ENCODE results near the gene PCDHA9. TPM values are rescaled to one million over a fixed set of nuclear protein-coding genes. Genes with fewer than 3 reads are reported as not detected.
A peak's percentile ranks its signal among the peaks of the same experiment; 100 is the strongest.
"Not testable (repeated sequence)": the region's sequence is repeated elsewhere in the genome, so short reads cannot be mapped to it uniquely, and the experiment has no call there.

Gene PCDHA9
- total RNA-seq, 2 donors from 2014 or later = 0.14 to 0.51 TPM

- no peaks in the 10 kb centered on the region for H3K36me3 ChIP-seq
- H3K4me1 ChIP-seq (replicated peaks) = no peaks in the 10 kb centered on the region
- intact Hi-C loops (cut with DNase I) = no loop called here
- 50% methylated on average over 37 of the region's 38 CpGs for WGBS
- no peak overlapping the region for H3K27ac ChIP-seq
- no peak overlapping the region for H3K4me3 ChIP-seq
- no peak for DNase-seq (ENCODE audit: low spot score)
- TF ChIP-seq POLR2AphosphoS5 (IDR thresholded peaks at IDR 0.05) (no peak), POLR2A (IDR thresholded peaks at IDR 0.05) (no peak), CTCF (IDR thresholded peaks at IDR 0.05) (no peak)
- no peaks in the 10 kb centered on the region for H3K9me3 ChIP-seq
- peaks cover 2% of the 10 kb centered on the region for H3K27me3 ChIP-seq (replicated peaks; ENCODE audit: insufficient read depth)
Observed at GRCh38 chr5:140823475-140823874, 24.7 kb upstream of the PCDHA9 start.

GRCh38 chr5:140827704-140828361 lies 20.3 kb upstream of the PCDHA9 start, which contains the start of gene PCDHA6:
Gene PCDHA6 (plus strand): TSS chr5:140827960. CDS start chr5:140828092, 132 bp downstream.
- Histone ChIP-seq H3K27ac (no peak within 1 kb of the TSS), H3K4me1 (replicated peaks) (no peaks in the 10 kb centered on the region), H3K9me3 (no peaks in the 10 kb centered on the region), H3K36me3 (no peaks in the 10 kb centered on the region), H3K4me3 (peak within 1 kb of the TSS in 1 of 2 donors; percentile 14), H3K27me3 (replicated peaks; ENCODE audit: insufficient read depth) (peaks cover 2% of the 10 kb centered on the region)
- DNase-seq (ENCODE audit: low spot score) = no peak
- intact Hi-C loops (cut with DNase I) = no loop called here
- TF ChIP-seq CTCF (IDR thresholded peaks at IDR 0.05) (peak in 1 of 4 experiments; percentile 12), POLR2AphosphoS5 (IDR thresholded peaks at IDR 0.05) (no peak)
- WGBS = 17% methylated on average over 27 of the region's 27 CpGs

- H3K4me3 ChIP-seq = peak overlapping the region in 1 of 2 donors; percentile 14
- TF ChIP-seq CTCF (IDR thresholded peaks at IDR 0.05) = no peak
- no peak for TF ChIP-seq POLR2AphosphoS5 (IDR thresholded peaks at IDR 0.05)
- no peak for TF ChIP-seq POLR2A (IDR thresholded peaks at IDR 0.05)
- H3K9me3 ChIP-seq = no peaks in the 10 kb centered on the region
- peaks cover 2% of the 10 kb centered on the region for H3K27me3 ChIP-seq (replicated peaks; ENCODE audit: insufficient read depth)
- no peaks in the 10 kb centered on the region for H3K36me3 ChIP-seq
- H3K27ac ChIP-seq = no peak overlapping the region
- 21% methylated on average over 18 of the region's 18 CpGs for WGBS
- intact Hi-C loops (cut with DNase I) = no loop called here
- DNase-seq (ENCODE audit: low spot score) = no peak
- H3K4me1 ChIP-seq (replicated peaks) = no peaks in the 10 kb centered on the region
Observed at GRCh38 chr5:140828362-140828737, 19.8 kb upstream of the PCDHA9 start.

- H3K4me3 ChIP-seq; H3K27ac ChIP-seq; H3K27me3 ChIP-seq (replicated peaks; ENCODE audit: insufficient read depth); intact Hi-C loops (cut with DNase I); H3K9me3 ChIP-seq; H3K36me3 ChIP-seq; DNase-seq (ENCODE audit: low spot score); H3K4me1 ChIP-seq (replicated peaks): not testable (repeated sequence)
- 38% methylated on average over 74 of the region's 106 CpGs for WGBS
Observed at GRCh38 chr5:140829511-140830501, 18.4 kb upstream of the PCDHA9 start.

GRCh38 chr5:140833993-140834392 lies 14.2 kb upstream of the PCDHA9 start, which contains the start of gene PCDHA7:
Gene PCDHA7 (plus strand): TSS chr5:140834269. CDS start chr5:140834384, 115 bp downstream.
- Histone ChIP-seq H3K27ac (no peak within 1 kb of the TSS), H3K4me1 (replicated peaks) (no peaks in the 10 kb centered on the region), H3K36me3 (no peaks in the 10 kb centered on the region), H3K4me3 (no peak within 1 kb of the TSS), H3K27me3 (replicated peaks; ENCODE audit: insufficient read depth) (peaks cover 4% of the 10 kb centered on the region), H3K9me3 (no peaks in the 10 kb centered on the region)
- no peak for TF ChIP-seq POLR2AphosphoS5 (IDR thresholded peaks at IDR 0.05)
- no peak for TF ChIP-seq POLR2A (IDR thresholded peaks at IDR 0.05)
- no peak for TF ChIP-seq CTCF (IDR thresholded peaks at IDR 0.05)
- 14% methylated on average over 8 of the region's 8 CpGs for WGBS
- no peak for DNase-seq (ENCODE audit: low spot score)
- intact Hi-C loops (cut with DNase I) = no loop called here

GRCh38 chr5:140834439-140835008 lies 13.7 kb upstream of the PCDHA9 start:
- 12% methylated on average over 25 of the region's 38 CpGs for WGBS
- H3K36me3 ChIP-seq; H3K27ac ChIP-seq; intact Hi-C loops (cut with DNase I); H3K27me3 ChIP-seq (replicated peaks; ENCODE audit: insufficient read depth); H3K9me3 ChIP-seq; H3K4me1 ChIP-seq (replicated peaks); H3K4me3 ChIP-seq; DNase-seq (ENCODE audit: low spot score): not testable (repeated sequence)

Data from prostate gland (tissue), 2 donors.